ENCODE results near the gene FBXW4.
A peak's percentile ranks its signal among the peaks of the same experiment; 100 is the strongest.

The FBXW4 gene

DNA sequence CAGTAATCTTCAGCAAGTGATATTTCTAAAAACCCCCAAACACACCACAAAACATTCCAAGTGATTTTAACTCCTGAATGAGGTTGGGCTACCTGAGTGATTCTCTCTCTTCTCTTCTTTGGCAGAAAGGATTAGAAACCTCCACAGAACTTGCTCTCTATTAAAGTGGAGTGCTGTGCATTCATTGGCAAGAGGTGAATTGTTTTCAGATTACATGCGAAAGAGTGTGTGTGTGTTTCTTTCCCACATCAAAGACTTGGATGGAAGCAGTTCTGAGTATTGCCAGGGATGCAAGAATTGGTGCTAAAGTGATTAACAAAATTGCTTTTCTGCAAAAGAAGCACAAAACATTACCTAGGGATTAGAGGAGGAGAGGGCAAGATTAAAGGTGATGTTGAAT is 13.1 kb upstream of the FBXW4 start:
- no peaks in the 10 kb centered on the region for H3K36me3 ChIP-seq (ENCODE audit: control insufficient read depth in 1 of 2, insufficient read depth in 2 of 2, low read length in 2 of 2)
- H3K27ac ChIP-seq (ENCODE audit: low read depth, low read length), result no peak overlapping the region
- H3K4me1 ChIP-seq (ENCODE audit: control insufficient read depth in 1 of 2, insufficient read depth in 2 of 2, low read length in 2 of 2), result no peaks in the 10 kb centered on the region
- H3K27me3 ChIP-seq (ENCODE audit: control insufficient read depth in 1 of 2, insufficient read depth in 2 of 2, low read length in 2 of 2), result peaks cover 7 to 13% of the 10 kb centered on the region in 2 donors
- no peaks in the 10 kb centered on the region for H3K9me3 ChIP-seq (ENCODE audit: control insufficient read depth in 1 of 2, low read length in 2 of 2)
- H3K4me3 ChIP-seq (ENCODE audit: low read depth in 1 of 2, low read length in 2 of 2), result no peak overlapping the region
- H3K9ac ChIP-seq (ENCODE audit: low read depth in 1 of 2, low read length in 2 of 2), result no peak overlapping the region

DNA sequence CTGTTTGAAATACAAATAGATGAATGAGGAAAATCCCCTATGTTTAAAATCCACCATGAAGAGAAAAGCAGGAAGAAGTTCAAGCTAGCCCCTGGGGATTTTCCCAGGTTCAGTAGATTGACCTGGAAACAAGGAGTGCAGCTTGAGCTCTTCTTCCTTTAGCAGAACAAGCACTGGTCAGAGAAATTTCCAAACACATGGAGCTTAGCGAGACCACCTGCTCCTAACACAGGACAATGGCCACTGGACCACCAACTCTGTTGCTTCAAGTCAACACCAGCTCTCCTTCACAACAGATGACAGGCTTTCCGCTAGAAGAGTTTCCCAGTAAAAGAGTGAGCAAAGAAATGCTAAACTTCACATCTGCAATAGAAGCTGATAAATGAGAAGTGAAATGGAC is 9.4 kb upstream of the FBXW4 start:
- Histone ChIP-seq H3K9ac (ENCODE audit: low read depth in 1 of 2, low read length in 2 of 2) (no peak overlapping the region), H3K27me3 (ENCODE audit: control insufficient read depth in 1 of 2, insufficient read depth in 2 of 2, low read length in 2 of 2) (peaks cover under 1 to 13% of the 10 kb centered on the region in 2 donors), H3K4me1 (ENCODE audit: control insufficient read depth in 1 of 2, insufficient read depth in 2 of 2, low read length in 2 of 2) (no peaks in the 10 kb centered on the region), H3K36me3 (ENCODE audit: control insufficient read depth in 1 of 2, insufficient read depth in 2 of 2, low read length in 2 of 2) (no peaks in the 10 kb centered on the region), H3K9me3 (ENCODE audit: control insufficient read depth in 1 of 2, low read length in 2 of 2) (no peaks in the 10 kb centered on the region), H3K27ac (ENCODE audit: low read depth, low read length) (no peak overlapping the region), H3K4me3 (ENCODE audit: low read depth in 1 of 2, low read length in 2 of 2) (no peak overlapping the region)

DNA sequence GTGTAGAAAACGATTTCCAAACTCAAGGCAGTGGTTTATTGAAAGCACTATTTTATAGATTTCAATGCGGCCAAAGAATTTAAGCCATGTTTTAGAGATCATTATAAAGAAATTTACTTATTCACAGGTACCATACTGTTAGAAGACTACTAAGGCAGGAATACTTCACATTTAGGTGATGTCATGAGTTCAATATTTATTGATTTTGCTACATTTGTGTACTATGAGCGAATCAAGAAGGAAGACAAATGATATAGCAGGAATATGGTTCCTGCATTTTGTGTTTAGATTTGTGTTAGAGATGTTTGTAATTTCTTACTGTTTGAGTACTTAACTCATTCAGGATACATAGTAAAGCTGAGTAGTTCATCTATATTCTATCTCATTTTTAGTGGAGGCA is 1.7 kb upstream of the FBXW4 start:
- Histone ChIP-seq H3K27ac (ENCODE audit: low read depth, low read length) (no peak overlapping the region), H3K4me3 (ENCODE audit: low read depth in 1 of 2, low read length in 2 of 2) (no peak overlapping the region), H3K27me3 (ENCODE audit: control insufficient read depth in 1 of 2, insufficient read depth in 2 of 2, low read length in 2 of 2) (no peaks in the 10 kb centered on the region), H3K4me1 (ENCODE audit: control insufficient read depth in 1 of 2, insufficient read depth in 2 of 2, low read length in 2 of 2) (peaks cover 14 to 16% of the 10 kb centered on the region in 2 donors), H3K9me3 (ENCODE audit: control insufficient read depth in 1 of 2, low read length in 2 of 2) (no peaks in the 10 kb centered on the region), H3K9ac (ENCODE audit: low read depth in 1 of 2, low read length in 2 of 2) (no peak overlapping the region), H3K36me3 (ENCODE audit: control insufficient read depth in 1 of 2, insufficient read depth in 2 of 2, low read length in 2 of 2) (no peaks in the 10 kb centered on the region)

DNA sequence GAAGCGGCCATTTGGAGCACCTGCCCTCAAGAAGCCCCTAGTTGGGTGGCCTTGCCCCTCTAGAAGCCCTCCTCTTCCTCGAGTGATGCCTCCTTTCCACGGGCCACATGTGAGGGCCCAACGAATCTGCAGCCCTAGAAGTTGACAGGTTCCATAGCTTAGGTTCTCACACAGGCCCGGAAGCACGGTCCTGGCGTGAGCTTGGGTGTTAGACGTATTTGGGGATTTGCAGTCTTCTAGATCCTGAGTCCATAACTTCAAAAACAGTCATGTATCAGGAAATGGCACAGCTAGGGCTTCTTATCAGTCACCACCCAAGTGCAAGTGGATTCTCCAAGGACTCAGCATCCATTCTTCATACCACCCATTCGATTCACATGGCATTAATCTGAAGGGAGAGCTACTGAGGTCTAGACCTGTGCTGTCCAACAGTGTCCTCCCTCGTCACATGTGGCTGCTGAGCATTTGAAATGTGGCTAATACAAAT is 477 bp upstream of the FBXW4 start:
- Histone ChIP-seq H3K4me3 (ENCODE audit: low read depth in 1 of 2, low read length in 2 of 2) (peak overlapping the region; percentile 75 to 93), H3K4me1 (ENCODE audit: control insufficient read depth in 1 of 2, insufficient read depth in 2 of 2, low read length in 2 of 2) (peaks cover 20 to 23% of the 10 kb centered on the region in 2 donors), H3K9me3 (ENCODE audit: control insufficient read depth in 1 of 2, low read length in 2 of 2) (no peaks in the 10 kb centered on the region)

DNA sequence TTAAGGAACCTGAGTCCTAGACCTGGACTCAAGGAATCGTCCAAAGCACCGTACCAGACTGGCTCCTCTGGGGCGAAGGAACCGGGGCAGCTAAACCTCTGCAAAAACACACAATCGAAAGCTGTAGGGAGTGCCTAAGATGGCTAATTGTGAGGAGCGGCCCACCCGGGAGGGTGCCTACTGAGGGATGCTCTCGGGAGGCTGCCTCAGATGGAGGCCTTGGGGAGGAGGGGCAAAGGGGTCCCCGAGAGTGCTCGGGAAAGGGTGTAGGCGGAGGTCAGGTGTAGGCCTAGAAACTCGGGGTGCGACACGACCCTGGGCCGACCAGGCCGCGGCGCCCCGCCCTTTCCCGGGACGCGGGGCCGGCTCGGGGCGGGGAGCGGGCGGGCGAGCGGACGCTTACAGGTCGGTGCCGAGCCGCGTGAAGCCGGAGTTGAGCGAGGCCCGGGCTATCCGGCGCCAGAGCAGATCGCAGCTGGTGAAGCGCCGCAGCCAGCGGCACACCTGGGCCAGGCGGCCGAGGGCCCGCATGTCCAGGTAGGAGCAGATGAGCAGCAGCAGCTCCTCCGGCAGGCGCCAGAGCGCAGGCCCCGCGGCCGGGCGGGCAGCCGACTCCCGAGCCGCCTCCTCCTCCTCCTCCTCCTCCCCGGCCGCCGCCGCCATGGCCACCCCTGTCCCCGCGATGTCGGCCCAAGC is 844 bp downstream of the FBXW4 start:
- peaks cover 20 to 27% of the 10 kb centered on the region in 2 donors for H3K4me1 ChIP-seq (ENCODE audit: control insufficient read depth in 1 of 2, insufficient read depth in 2 of 2, low read length in 2 of 2)

More for the DNA sequence above, 477 bp upstream of the FBXW4 start:
- Histone ChIP-seq H3K36me3 (ENCODE audit: control insufficient read depth in 1 of 2, insufficient read depth in 2 of 2, low read length in 2 of 2) (no peaks in the 10 kb centered on the region), H3K27ac (ENCODE audit: low read depth, low read length) (no peak overlapping the region), H3K27me3 (ENCODE audit: control insufficient read depth in 1 of 2, insufficient read depth in 2 of 2, low read length in 2 of 2) (no peaks in the 10 kb centered on the region), H3K9ac (ENCODE audit: low read depth in 1 of 2, low read length in 2 of 2) (peak overlapping the region; percentile 60 to 99)

DNA sequence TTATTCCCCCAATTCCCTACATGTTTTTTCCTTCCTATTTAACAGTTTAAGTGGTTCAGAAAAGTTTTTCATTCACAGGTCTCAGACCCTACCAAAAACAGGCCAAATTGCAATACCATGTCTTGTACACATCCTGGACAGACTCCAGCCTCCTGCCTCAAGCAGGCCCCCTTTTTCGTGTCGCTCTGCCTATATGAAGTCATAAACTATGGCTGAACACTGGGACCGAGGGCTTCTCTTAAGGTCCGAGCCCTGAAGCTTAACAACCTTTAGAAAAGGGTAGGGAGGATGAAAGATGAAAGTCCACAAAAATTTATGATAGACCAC is 1.4 kb downstream of the FBXW4 start:
- Histone ChIP-seq H3K4me1 (ENCODE audit: control insufficient read depth in 1 of 2, insufficient read depth in 2 of 2, low read length in 2 of 2) (peaks cover 20 to 27% of the 10 kb centered on the region in 2 donors), H3K27me3 (ENCODE audit: control insufficient read depth in 1 of 2, insufficient read depth in 2 of 2, low read length in 2 of 2) (no peaks in the 10 kb centered on the region), H3K9me3 (ENCODE audit: control insufficient read depth in 1 of 2, low read length in 2 of 2) (no peaks in the 10 kb centered on the region), H3K27ac (ENCODE audit: low read depth, low read length) (peak overlapping the region; percentile 95), H3K9ac (ENCODE audit: low read depth in 1 of 2, low read length in 2 of 2) (peak overlapping the region; percentile 90 to 99), H3K36me3 (ENCODE audit: control insufficient read depth in 1 of 2, insufficient read depth in 2 of 2, low read length in 2 of 2) (no peaks in the 10 kb centered on the region), H3K4me3 (ENCODE audit: low read depth in 1 of 2, low read length in 2 of 2) (peak overlapping the region; percentile 75 to 93)

More for the DNA sequence above, 844 bp downstream of the FBXW4 start:
- peak overlapping the region; percentile 75 to 93 for H3K4me3 ChIP-seq (ENCODE audit: low read depth in 1 of 2, low read length in 2 of 2)
- no peaks in the 10 kb centered on the region for H3K9me3 ChIP-seq (ENCODE audit: control insufficient read depth in 1 of 2, low read length in 2 of 2)
- no peaks in the 10 kb centered on the region for H3K27me3 ChIP-seq (ENCODE audit: control insufficient read depth in 1 of 2, insufficient read depth in 2 of 2, low read length in 2 of 2)
- peak overlapping the region; percentile 95 for H3K27ac ChIP-seq (ENCODE audit: low read depth, low read length)
- H3K9ac ChIP-seq (ENCODE audit: low read depth in 1 of 2, low read length in 2 of 2), result peak overlapping the region; percentile 90 to 99
- H3K36me3 ChIP-seq (ENCODE audit: control insufficient read depth in 1 of 2, insufficient read depth in 2 of 2, low read length in 2 of 2), result no peaks in the 10 kb centered on the region

DNA sequence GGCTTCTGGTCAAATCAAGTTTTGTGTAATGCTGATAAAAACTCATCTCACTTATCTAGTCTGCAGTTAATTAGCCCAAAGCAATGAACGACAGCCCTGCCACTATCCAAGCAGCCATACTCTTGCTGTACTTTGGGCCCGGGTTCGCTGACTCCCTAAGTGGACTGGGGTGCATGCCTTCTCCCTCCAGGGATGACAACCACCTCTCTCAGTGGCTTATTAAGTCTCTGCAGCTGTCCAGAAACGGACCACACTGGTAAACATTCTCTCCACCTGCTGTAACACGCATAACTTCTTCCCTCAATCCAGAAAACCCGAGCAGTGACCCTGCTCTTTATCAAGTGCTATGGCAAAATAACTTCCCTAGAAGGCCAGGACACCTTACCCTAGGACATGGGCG is 3.9 kb downstream of the FBXW4 start:
- Histone ChIP-seq H3K4me3 (ENCODE audit: low read depth in 1 of 2, low read length in 2 of 2) (no peak overlapping the region), H3K36me3 (ENCODE audit: control insufficient read depth in 1 of 2, insufficient read depth in 2 of 2, low read length in 2 of 2) (no peaks in the 10 kb centered on the region), H3K27ac (ENCODE audit: low read depth, low read length) (no peak overlapping the region), H3K9ac (ENCODE audit: low read depth in 1 of 2, low read length in 2 of 2) (no peak overlapping the region), H3K9me3 (ENCODE audit: control insufficient read depth in 1 of 2, low read length in 2 of 2) (no peaks in the 10 kb centered on the region), H3K4me1 (ENCODE audit: control insufficient read depth in 1 of 2, insufficient read depth in 2 of 2, low read length in 2 of 2) (peaks cover 20 to 27% of the 10 kb centered on the region in 2 donors), H3K27me3 (ENCODE audit: control insufficient read depth in 1 of 2, insufficient read depth in 2 of 2, low read length in 2 of 2) (no peaks in the 10 kb centered on the region)

DNA sequence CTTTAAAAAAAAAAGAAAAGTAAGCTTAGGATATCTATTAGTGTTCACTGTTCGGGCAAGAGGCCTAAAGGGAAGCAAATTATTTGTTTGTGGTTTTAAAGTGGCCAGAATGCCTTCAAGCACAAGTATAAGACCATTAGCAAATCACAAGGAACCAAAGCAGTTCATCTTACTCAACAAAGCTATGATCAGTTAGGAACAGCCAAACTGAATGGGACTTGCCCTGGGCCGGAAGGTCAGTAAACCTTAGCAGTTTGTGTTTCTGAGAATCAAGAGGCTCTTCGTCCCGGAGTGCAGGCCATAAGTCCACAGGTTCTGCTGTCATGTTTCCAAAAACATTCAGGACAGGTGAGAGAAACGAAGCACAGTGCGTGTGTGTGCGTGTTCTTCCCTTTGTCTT is 4.5 kb downstream of the FBXW4 start:
- no peak overlapping the region for H3K27ac ChIP-seq (ENCODE audit: low read depth, low read length)
- no peaks in the 10 kb centered on the region for H3K27me3 ChIP-seq (ENCODE audit: control insufficient read depth in 1 of 2, insufficient read depth in 2 of 2, low read length in 2 of 2)
- H3K4me3 ChIP-seq (ENCODE audit: low read depth in 1 of 2, low read length in 2 of 2), result no peak overlapping the region
- H3K9ac ChIP-seq (ENCODE audit: low read depth in 1 of 2, low read length in 2 of 2), result no peak overlapping the region
- H3K36me3 ChIP-seq (ENCODE audit: control insufficient read depth in 1 of 2, insufficient read depth in 2 of 2, low read length in 2 of 2), result no peaks in the 10 kb centered on the region
- H3K4me1 ChIP-seq (ENCODE audit: control insufficient read depth in 1 of 2, insufficient read depth in 2 of 2, low read length in 2 of 2), result peaks cover 17 to 25% of the 10 kb centered on the region in 2 donors
- H3K9me3 ChIP-seq (ENCODE audit: control insufficient read depth in 1 of 2, low read length in 2 of 2), result no peaks in the 10 kb centered on the region

DNA sequence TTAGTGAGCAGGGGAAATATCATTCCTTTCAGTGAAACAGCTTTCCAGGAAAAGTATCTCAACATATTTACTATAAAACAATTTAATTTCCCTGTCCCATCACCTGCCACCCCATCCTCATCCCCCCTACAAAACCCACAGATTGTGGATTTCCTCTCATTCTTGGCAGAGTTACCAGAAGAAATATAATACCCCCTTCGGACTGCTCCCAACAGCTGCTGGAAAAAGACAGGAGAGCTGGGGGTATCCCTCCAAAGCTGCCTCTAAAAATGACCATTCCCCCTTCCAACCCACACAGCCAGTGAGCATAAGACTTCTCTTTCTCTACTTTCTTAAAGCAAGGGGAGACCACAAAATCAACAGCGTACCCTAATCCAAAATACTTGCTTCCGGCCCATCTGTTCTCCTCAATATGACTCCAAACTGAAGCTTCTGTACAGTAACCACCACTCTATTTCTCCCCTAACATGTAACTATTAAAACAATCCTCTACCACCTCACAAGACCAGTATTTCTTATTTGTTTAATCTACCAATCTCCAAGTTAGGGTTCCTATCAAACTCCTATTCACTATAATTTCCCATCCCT is 7.8 kb downstream of the FBXW4 start:
- no peak overlapping the region for H3K4me3 ChIP-seq (ENCODE audit: low read depth in 1 of 2, low read length in 2 of 2)

DNA sequence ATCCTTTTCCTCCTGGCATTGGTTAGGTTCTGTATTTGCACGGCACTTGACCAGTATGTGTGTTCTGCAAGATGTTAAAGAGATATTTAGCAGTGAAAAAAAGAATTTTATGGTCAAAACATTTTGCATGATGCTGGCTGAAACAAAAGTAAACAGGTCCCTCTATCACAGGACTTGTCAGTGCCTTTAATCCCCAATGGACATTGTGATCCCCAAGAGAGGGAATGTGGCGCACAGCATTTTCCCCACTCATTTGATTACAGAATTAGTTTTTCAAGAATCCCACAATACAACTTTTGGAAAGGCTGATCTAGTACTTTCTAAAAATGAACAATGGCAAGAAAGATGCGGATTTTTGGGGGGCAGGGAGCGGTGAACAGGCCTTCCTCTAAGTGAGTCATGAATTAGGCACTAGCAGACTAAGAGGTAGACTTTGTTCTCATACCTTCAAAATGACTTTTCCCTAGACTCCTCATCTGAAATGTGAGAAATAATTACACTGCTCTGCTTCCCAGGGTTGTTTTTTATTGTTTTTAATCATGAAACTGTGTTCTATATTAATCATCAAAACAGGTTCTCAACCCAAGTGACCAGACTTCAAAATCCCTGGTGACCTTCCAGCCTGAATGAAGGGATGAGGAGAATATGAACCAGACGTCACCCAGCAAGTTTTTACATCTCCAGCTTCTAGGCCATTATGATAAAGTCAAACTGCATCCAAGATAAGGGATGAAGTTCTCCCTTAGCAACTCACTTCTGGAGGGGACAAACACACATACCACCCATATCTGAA is 8.6 kb downstream of the FBXW4 start:
- Histone ChIP-seq H3K4me1 (ENCODE audit: control insufficient read depth in 1 of 2, insufficient read depth in 2 of 2, low read length in 2 of 2) (peaks cover 16 to 30% of the 10 kb centered on the region in 2 donors), H3K9ac (ENCODE audit: low read depth in 1 of 2, low read length in 2 of 2) (no peak overlapping the region), H3K27ac (ENCODE audit: low read depth, low read length) (no peak overlapping the region), H3K4me3 (ENCODE audit: low read depth in 1 of 2, low read length in 2 of 2) (no peak overlapping the region), H3K9me3 (ENCODE audit: control insufficient read depth in 1 of 2, low read length in 2 of 2) (no peaks in the 10 kb centered on the region), H3K36me3 (ENCODE audit: control insufficient read depth in 1 of 2, insufficient read depth in 2 of 2, low read length in 2 of 2) (no peaks in the 10 kb centered on the region), H3K27me3 (ENCODE audit: control insufficient read depth in 1 of 2, insufficient read depth in 2 of 2, low read length in 2 of 2) (no peaks in the 10 kb centered on the region)

More for the DNA sequence above, 7.8 kb downstream of the FBXW4 start:
- no peaks in the 10 kb centered on the region for H3K27me3 ChIP-seq (ENCODE audit: control insufficient read depth in 1 of 2, insufficient read depth in 2 of 2, low read length in 2 of 2)
- no peak overlapping the region for H3K9ac ChIP-seq (ENCODE audit: low read depth in 1 of 2, low read length in 2 of 2)
- H3K9me3 ChIP-seq (ENCODE audit: control insufficient read depth in 1 of 2, low read length in 2 of 2), result no peaks in the 10 kb centered on the region
- peaks cover 14 to 26% of the 10 kb centered on the region in 2 donors for H3K4me1 ChIP-seq (ENCODE audit: control insufficient read depth in 1 of 2, insufficient read depth in 2 of 2, low read length in 2 of 2)
- no peaks in the 10 kb centered on the region for H3K36me3 ChIP-seq (ENCODE audit: control insufficient read depth in 1 of 2, insufficient read depth in 2 of 2, low read length in 2 of 2)
- H3K27ac ChIP-seq (ENCODE audit: low read depth, low read length), result no peak overlapping the region

Measured in duodenal mucosa (tissue), 2 donors.